Kidney (tissue), 14 donors: Measurements from ENCODE around the gene TNNI2. TPM values are rescaled to one million over a fixed set of nuclear protein-coding genes. Genes with fewer than 3 reads are reported as not detected.

Experiments used
- DNase-seq, 5 donors: peaks; one replicate each; pipeline ENCODE4 v3.0.0-alpha.2; 2013 to 2020
- FAIRE-seq: peaks from 2 replicates; lab custom pipeline; 2012; peaks lifted over from hg19 to GRCh38; lab: Jason Lieb, UNC
- H3K27ac ChIP-seq, 2 donors: one replicate each; pipeline ENCODE4 v1.7.0; 2013; ENCODE audit warnings: low read depth in 2 of 2, low read length in 2 of 2, inconsistent platforms in 1 of 2
- H3K27me3 ChIP-seq: one replicate; pipeline ENCODE4 v1.7.1; 2013; ENCODE audit warnings: low read length, inconsistent platforms; ENCODE audit not compliant: control insufficient read depth, insufficient read depth
- H3K36me3 ChIP-seq, 3 donors: one replicate each; pipeline versions ENCODE4 v1.7.0 to v1.7.1; 2013; ENCODE audit warnings: low read length in 3 of 3, control low read depth in 1 of 3, inconsistent platforms in 1 of 3; ENCODE audit not compliant: insufficient read depth in 3 of 3, control insufficient read depth in 2 of 3
- H3K4me1 ChIP-seq, 3 donors: one replicate each; pipeline versions ENCODE4 v1.7.0 to v1.7.1; 2013; ENCODE audit warnings: low read length in 3 of 3, inconsistent platforms in 1 of 3, low read depth in 1 of 3; ENCODE audit not compliant: control insufficient read depth in 2 of 3, insufficient read depth in 2 of 3
- H3K4me3 ChIP-seq, 3 donors: one replicate each; pipeline versions ENCODE4 v1.7.0 to v1.8.1; 2013; ENCODE audit warnings: low read length in 3 of 3, control low read depth in 1 of 3, inconsistent platforms in 1 of 3
- H3K9ac ChIP-seq, 3 donors: one replicate each; pipeline versions ENCODE4 v1.7.0 to v1.7.1; 2013; ENCODE audit warnings: low read length in 3 of 3, control low read depth in 1 of 3, inconsistent platforms in 1 of 3
- H3K9me3 ChIP-seq, 3 donors: one replicate each; pipeline versions ENCODE4 v1.7.0 to v1.7.1; 2013; ENCODE audit warnings: low read length in 3 of 3, control low read depth in 1 of 3, inconsistent platforms in 1 of 3; ENCODE audit not compliant: control insufficient read depth in 2 of 3, insufficient read depth in 1 of 3
- CTCF ChIP-seq: IDR thresholded peaks from 3 replicates; pipeline ENCODE4 v1.5.1; 2012; ENCODE audit warnings: mild to moderate bottlenecking, moderate library complexity, borderline replicate concordance; ENCODE audit not compliant: insufficient read depth; ENCODE audit errors: extremely low read depth
- intact Hi-C: fragments of 100-400 bp; cut with DNase I; formaldehyde crosslinking; loops from one replicate; pipeline ENCODE4 v1.11.1; 2022
- polyA plus RNA-seq: library from polyadenylated mRNA; stranded (reverse); fragments of 350-450 nt; fragmentation: Illumina TruSeq; extraction: RNeasy Lipid Tissue Mini Kit (QIAGEN cat#74804); gene quantifications from one replicate; pipeline ENCODE4 v1.2.3, GENCODE V29; 2014; ENCODE audit warnings: low read depth, low replicate concordance; ENCODE audit not compliant: insufficient read depth
- total RNA-seq: library from RNA; stranded (reverse); fragmentation: NEBNext Ultra II Directional; extraction: Animal tissue kit (Norgen Biotek cat#: 25700); gene quantifications from one replicate; pipeline ENCODE4 v1.2.1, GENCODE V29; 2021
- donor health status: control.
- donor health status: control.
- donor health status: control.
- donor health status: control.
- donor health status: control.
- donor health status: DM: yes; HTN: yes; CAD: no.
- donor health status: Normal renal cell carcinoma (clear cell type).

The TNNI2 gene
- total and polyA plus RNA-seq, 2 donors from 2014 or later: 1.3 TPM; not detected in 1

GRCh38 chr11:1855886-1856265 lies 17.1 kb downstream of the TNNI2 start:
- Histone ChIP-seq H3K27me3 (no peaks in the 10 kb centered on the region), H3K27ac (no peak overlapping the region), H3K9me3 (no peaks in the 10 kb centered on the region), H3K4me1 (peaks cover 0 to 2% (median 0%) of the 10 kb centered on the region in 3 donors), H3K36me3 (no peaks in the 10 kb centered on the region), H3K4me3 (no peak overlapping the region), H3K9ac (no peak overlapping the region)
- TF ChIP-seq CTCF: no peak
- intact Hi-C loops: no loop called here
- peak in 1 of 5 donors; percentile 63 for DNase-seq
- FAIRE-seq: no peak

DNA sequence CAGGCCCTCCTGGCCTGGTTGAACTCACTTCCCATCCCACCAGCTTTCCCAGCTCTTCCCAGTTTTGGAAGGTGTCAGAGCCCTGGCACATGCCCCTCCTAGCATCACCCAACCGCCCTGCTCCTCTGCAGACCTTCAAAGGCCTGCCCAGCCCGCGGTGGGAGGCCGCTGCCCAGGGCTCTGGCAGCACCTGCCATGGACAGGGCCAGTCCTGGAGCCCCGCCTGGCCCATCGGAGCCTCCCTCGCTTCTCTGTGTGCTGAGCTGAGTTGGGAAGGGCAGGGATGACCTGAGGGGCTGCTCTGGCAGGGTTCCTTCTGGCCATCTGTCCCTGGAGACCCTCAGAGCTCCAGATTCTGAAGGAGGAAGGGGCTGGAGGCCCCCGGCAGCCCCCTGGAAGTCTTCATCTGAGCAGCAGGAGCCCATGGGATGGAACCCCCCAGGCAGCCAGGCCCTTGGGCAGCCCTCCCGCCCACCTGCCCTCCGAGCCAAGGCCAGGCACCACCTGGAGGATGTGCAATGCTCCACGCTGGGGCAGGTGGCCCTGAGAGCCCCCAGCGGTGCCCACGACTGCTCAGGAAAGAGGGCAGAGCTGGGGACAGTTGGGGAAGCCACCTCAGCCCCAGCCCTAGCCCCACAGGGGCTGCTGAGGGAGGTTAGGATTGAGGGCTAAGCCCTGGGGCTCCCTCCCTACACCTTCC lies 17.7 kb downstream of the TNNI2 start:
- Histone ChIP-seq H3K36me3 (no peaks in the 10 kb centered on the region), H3K9me3 (no peaks in the 10 kb centered on the region), H3K4me1 (peaks cover 0 to under 1% (median 0%) of the 10 kb centered on the region in 3 donors), H3K9ac (no peak overlapping the region), H3K4me3 (no peak overlapping the region), H3K27ac (no peak overlapping the region), H3K27me3 (no peaks in the 10 kb centered on the region)
- FAIRE-seq (no peak), DNase-seq (peak in 1 of 5 donors; percentile 63)
- no peak for TF ChIP-seq CTCF
- intact Hi-C loops: no loop called here

DNA sequence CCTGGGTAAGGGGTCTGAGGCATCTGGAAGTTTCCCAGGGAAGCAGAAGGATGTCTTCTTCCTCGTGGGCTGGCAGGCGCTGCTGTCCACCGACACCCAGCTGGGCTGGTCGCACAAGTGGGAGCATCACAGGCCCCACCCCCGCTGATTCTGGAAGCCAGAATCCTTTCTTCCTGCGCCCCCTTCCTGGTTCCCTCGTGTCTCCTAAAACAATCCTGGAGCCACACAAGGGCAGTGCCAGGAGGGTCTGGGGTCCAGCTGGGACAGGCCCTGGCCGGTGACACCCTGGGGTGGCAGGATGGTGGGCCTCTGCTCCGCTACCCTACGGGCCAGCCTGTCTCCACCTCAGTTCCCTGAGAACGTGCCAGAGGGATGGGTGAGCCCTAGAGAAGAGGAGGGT lies 18.3 kb downstream of the TNNI2 start:
- Histone ChIP-seq H3K9ac (no peak overlapping the region), H3K36me3 (no peaks in the 10 kb centered on the region), H3K9me3 (no peaks in the 10 kb centered on the region), H3K27ac (no peak overlapping the region), H3K4me3 (no peak overlapping the region), H3K27me3 (no peaks in the 10 kb centered on the region), H3K4me1 (no peaks in the 10 kb centered on the region)
- FAIRE-seq (no peak), DNase-seq (peak in 1 of 5 donors; percentile 59)
- TF ChIP-seq CTCF: no peak
- intact Hi-C loops: no loop called here
